ENCODE data around the gene OSMR.

OSMR gene

GRCh38 chr5:38802125-38802524 is 43.7 kb upstream of the OSMR start:
- TF ChIP-seq CTCF (IDR thresholded peaks at IDR 0.05; ENCODE audit: borderline replicate concordance, control extremely low read depth, extremely low read depth, insufficient read depth, missing control alignments) = no peak
- in situ Hi-C loops (cut with MboI; ENCODE audit: low sequenced_read_pairs, unreplicated experiment) = no loop called here
- no peak for DNase-seq (ENCODE audit: low spot score)

- no peak for DNase-seq (ENCODE audit: low spot score)
- TF ChIP-seq CTCF (IDR thresholded peaks at IDR 0.05; ENCODE audit: borderline replicate concordance, control extremely low read depth, extremely low read depth, insufficient read depth, missing control alignments) = no peak
- in situ Hi-C loops (cut with MboI; ENCODE audit: low sequenced_read_pairs, unreplicated experiment) = no loop called here
Measured at GRCh38 chr5:38803246-38803645, 42.6 kb upstream of the OSMR start.

GRCh38 chr5:38806775-38807258 is 39.0 kb upstream of the OSMR start:
- no peak for DNase-seq (ENCODE audit: low spot score)
- in situ Hi-C loops (cut with MboI; ENCODE audit: low sequenced_read_pairs, unreplicated experiment) = no loop called here
- TF ChIP-seq CTCF (IDR thresholded peaks at IDR 0.05; ENCODE audit: borderline replicate concordance, control extremely low read depth, extremely low read depth, insufficient read depth, missing control alignments) = no peak

GRCh38 chr5:38807570-38808483 is 38.0 kb upstream of the OSMR start:
- no peak for DNase-seq (ENCODE audit: low spot score)
- in situ Hi-C loops (cut with MboI; ENCODE audit: low sequenced_read_pairs, unreplicated experiment) = no loop called here
- TF ChIP-seq CTCF (IDR thresholded peaks at IDR 0.05; ENCODE audit: borderline replicate concordance, control extremely low read depth, extremely low read depth, insufficient read depth, missing control alignments) = no peak

GRCh38 chr5:38808666-38809343 is 37.0 kb upstream of the OSMR start:
- TF ChIP-seq CTCF (IDR thresholded peaks at IDR 0.05; ENCODE audit: borderline replicate concordance, control extremely low read depth, extremely low read depth, insufficient read depth, missing control alignments) = no peak
- DNase-seq (ENCODE audit: low spot score) = no peak
- in situ Hi-C loops (cut with MboI; ENCODE audit: low sequenced_read_pairs, unreplicated experiment) = no loop called here

- peak; percentile 78 for DNase-seq (ENCODE audit: low spot score)
- peak; percentile 64 for TF ChIP-seq CTCF (IDR thresholded peaks at IDR 0.05; ENCODE audit: borderline replicate concordance, control extremely low read depth, extremely low read depth, insufficient read depth, missing control alignments)
- in situ Hi-C loops (cut with MboI; ENCODE audit: low sequenced_read_pairs, unreplicated experiment) = loop anchor here (10.0 kb wide), 1 partner anchor 375 kb away; no protein-coding TSS in a partner anchor
Measured at GRCh38 chr5:38809388-38810359, 36.1 kb upstream of the OSMR start.
